ENCODE measurements around the gene STXBP3.

Gene STXBP3

DNA sequence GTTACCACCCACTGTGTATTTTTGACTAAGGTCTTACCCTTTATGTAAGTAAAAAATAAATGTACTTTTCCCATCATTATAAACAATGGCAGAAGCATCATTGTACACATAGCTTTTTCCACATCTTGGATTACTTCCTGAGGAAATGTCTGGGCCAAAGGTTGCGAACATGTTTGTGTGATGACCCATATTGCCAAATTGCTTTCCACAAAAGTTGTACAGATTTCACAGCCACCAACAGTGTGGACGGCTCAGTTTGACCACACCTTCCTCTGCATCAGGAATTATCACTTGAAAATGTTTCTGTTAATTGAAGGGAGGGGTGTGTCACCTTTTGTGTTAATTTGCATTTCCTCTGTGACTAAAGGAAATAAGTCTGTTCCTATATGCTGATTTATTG lies 84.8 kb downstream of the STXBP3 start:
- Histone ChIP-seq H3K9me3 (ENCODE audit: control insufficient read depth in 2 of 2, low read length in 2 of 2) (no peaks in the 10 kb centered on the region), H3K4me1 (ENCODE audit: control insufficient read depth in 2 of 2, insufficient read depth in 2 of 2, low read length in 2 of 2) (peaks cover 0 to 12% of the 10 kb centered on the region in 2 donors), H3K4me3 (ENCODE audit: low read length in 2 of 2) (no peak overlapping the region), H3K9ac (ENCODE audit: low read depth in 1 of 2, low read length in 2 of 2) (no peak overlapping the region), H3K36me3 (ENCODE audit: control insufficient read depth in 2 of 2, insufficient read depth in 2 of 2, low read length in 2 of 2) (no peaks in the 10 kb centered on the region), H3K27me3 (ENCODE audit: control insufficient read depth in 2 of 2, insufficient read depth in 2 of 2, low read length in 2 of 2) (no peaks in the 10 kb centered on the region), H3K27ac (ENCODE audit: low read depth in 2 of 2, low read length in 2 of 2) (peak overlapping the region; percentile 66 to 74)

DNA sequence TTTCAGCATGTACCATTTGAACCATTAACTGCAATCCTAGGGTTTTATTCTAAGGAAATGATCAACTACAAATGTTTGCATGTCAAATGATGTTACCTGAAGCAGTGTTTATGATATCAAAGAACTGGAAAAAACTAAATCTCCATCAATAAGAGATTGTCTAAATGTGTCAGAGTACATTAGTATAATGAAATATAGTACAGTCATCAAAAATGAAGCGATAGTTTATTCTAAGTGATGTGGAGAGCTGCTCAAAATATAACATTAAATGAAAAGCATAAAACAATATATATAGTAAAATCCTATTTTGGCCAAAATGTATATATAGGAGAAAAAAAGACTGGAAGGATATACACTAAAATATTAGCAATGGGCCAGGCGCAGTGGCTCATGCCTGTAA lies 86.5 kb downstream of the STXBP3 start:
- H3K27me3 ChIP-seq (ENCODE audit: control insufficient read depth in 2 of 2, insufficient read depth in 2 of 2, low read length in 2 of 2) = no peaks in the 10 kb centered on the region
- no peak overlapping the region for H3K4me3 ChIP-seq (ENCODE audit: low read length in 2 of 2)
- H3K4me1 ChIP-seq (ENCODE audit: control insufficient read depth in 2 of 2, insufficient read depth in 2 of 2, low read length in 2 of 2) = peaks cover 0 to 11% of the 10 kb centered on the region in 2 donors
- no peaks in the 10 kb centered on the region for H3K9me3 ChIP-seq (ENCODE audit: control insufficient read depth in 2 of 2, low read length in 2 of 2)
- H3K27ac ChIP-seq (ENCODE audit: low read depth in 2 of 2, low read length in 2 of 2) = no peak overlapping the region
- no peaks in the 10 kb centered on the region for H3K36me3 ChIP-seq (ENCODE audit: control insufficient read depth in 2 of 2, insufficient read depth in 2 of 2, low read length in 2 of 2)
- no peak overlapping the region for H3K9ac ChIP-seq (ENCODE audit: low read depth in 1 of 2, low read length in 2 of 2)

DNA sequence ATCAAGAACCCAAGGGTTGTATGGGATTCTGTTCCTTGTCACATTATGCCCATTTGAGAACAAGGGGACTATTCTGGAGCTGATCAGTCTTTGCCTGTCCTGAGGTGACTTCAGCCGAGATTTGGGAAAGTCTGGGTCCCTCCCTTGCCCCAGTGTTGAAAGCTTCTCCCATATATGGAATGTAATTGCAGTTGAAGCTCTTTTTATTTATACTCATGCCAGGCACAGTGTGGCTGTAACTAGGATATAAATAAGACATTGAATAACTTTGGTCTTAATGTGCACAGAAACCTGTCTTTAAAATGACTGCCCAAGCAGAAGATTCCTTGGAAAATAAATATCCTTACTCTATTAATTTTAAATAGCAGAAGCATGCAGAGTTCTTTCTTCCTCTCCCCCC lies 95.2 kb downstream of the STXBP3 start:
- H3K36me3 ChIP-seq (ENCODE audit: control insufficient read depth in 2 of 2, insufficient read depth in 2 of 2, low read length in 2 of 2) = no peaks in the 10 kb centered on the region

DNA sequence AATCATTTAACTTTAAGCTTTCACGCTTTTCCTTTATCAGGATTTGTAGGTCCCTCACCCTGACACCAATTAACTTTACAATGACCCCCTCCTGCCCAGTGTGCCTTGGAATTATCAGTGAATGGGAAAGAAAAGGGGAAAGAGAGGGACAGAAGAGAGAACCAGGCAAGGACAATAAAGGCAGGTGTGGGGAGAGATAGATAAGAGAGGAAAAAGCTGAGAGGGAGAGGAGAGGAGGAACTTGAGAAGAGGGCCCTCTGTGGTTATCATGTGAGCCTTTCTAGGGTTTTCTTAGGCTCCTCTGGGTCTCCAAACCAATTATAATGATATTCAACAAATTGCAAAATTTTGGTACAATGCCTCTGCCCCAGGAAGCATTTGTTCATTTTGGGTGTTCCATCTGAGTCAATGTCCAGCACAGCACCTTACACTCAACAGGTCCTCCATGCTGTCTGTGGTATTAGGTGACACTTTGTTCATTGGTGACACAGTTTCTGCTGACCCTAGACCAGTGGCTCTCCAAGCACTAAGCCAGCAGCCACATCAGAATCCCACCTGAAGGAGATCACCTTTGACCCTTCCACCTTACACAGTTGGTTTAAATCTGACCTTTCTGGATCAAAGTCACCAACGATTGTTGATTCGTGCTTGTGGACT lies 96.2 kb downstream of the STXBP3 start:
- H3K4me1 ChIP-seq (ENCODE audit: control insufficient read depth in 2 of 2, insufficient read depth in 2 of 2, low read length in 2 of 2) = no peaks in the 10 kb centered on the region
- no peak overlapping the region for H3K4me3 ChIP-seq (ENCODE audit: low read length in 2 of 2)
- H3K9me3 ChIP-seq (ENCODE audit: control insufficient read depth in 2 of 2, low read length in 2 of 2) = no peaks in the 10 kb centered on the region
- no peak overlapping the region for H3K9ac ChIP-seq (ENCODE audit: low read depth in 1 of 2, low read length in 2 of 2)
- H3K36me3 ChIP-seq (ENCODE audit: control insufficient read depth in 2 of 2, insufficient read depth in 2 of 2, low read length in 2 of 2) = no peaks in the 10 kb centered on the region
- no peak overlapping the region for H3K27ac ChIP-seq (ENCODE audit: low read depth in 2 of 2, low read length in 2 of 2)
- no peaks in the 10 kb centered on the region for H3K27me3 ChIP-seq (ENCODE audit: control insufficient read depth in 2 of 2, insufficient read depth in 2 of 2, low read length in 2 of 2)

More for the DNA sequence above, 95.2 kb downstream of the STXBP3 start:
- Histone ChIP-seq H3K9me3 (ENCODE audit: control insufficient read depth in 2 of 2, low read length in 2 of 2) (no peaks in the 10 kb centered on the region), H3K27ac (ENCODE audit: low read depth in 2 of 2, low read length in 2 of 2) (no peak overlapping the region), H3K9ac (ENCODE audit: low read depth in 1 of 2, low read length in 2 of 2) (no peak overlapping the region), H3K27me3 (ENCODE audit: control insufficient read depth in 2 of 2, insufficient read depth in 2 of 2, low read length in 2 of 2) (no peaks in the 10 kb centered on the region), H3K4me1 (ENCODE audit: control insufficient read depth in 2 of 2, insufficient read depth in 2 of 2, low read length in 2 of 2) (no peaks in the 10 kb centered on the region), H3K4me3 (ENCODE audit: low read length in 2 of 2) (no peak overlapping the region)

DNA sequence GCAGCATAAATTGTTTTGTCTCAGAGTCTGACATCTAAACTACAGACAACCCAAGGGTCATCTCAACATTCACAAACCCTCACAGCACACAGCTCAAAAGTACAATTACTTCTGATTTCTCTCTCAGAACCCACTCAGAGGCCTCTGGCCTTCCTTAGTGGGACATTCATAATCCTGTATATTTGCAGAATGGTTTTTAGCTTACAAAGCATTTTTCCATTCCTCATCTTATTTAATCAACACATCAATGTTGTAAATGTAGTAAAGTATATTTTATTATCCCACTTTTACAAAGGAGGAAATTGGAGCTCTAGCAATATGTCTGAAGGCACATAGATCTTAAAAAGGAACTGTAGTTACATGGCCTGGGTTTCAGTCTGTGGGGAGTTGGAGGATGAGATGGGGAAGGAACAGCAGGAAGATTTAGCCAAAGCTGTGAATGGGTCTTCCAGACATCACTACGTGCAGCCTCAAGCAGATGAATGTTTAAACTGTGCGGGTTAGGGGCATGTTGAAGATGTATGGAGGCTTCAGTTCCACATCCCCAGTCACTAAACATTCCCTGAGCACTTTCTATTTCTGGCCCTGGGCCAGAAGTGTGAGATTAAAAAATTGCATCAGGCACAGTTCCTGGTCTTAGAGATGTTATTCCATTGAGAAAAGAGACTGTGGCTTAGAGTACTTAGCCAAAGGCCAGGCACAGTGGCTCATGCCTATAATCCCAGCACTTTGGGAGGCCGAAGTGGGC lies 97.1 kb downstream of the STXBP3 start:
- H3K27ac ChIP-seq (ENCODE audit: low read depth in 2 of 2, low read length in 2 of 2) = no peak overlapping the region
- H3K4me1 ChIP-seq (ENCODE audit: control insufficient read depth in 2 of 2, insufficient read depth in 2 of 2, low read length in 2 of 2) = no peaks in the 10 kb centered on the region
- H3K9me3 ChIP-seq (ENCODE audit: control insufficient read depth in 2 of 2, low read length in 2 of 2) = no peaks in the 10 kb centered on the region
- no peak overlapping the region for H3K9ac ChIP-seq (ENCODE audit: low read depth in 1 of 2, low read length in 2 of 2)
- H3K36me3 ChIP-seq (ENCODE audit: control insufficient read depth in 2 of 2, insufficient read depth in 2 of 2, low read length in 2 of 2) = no peaks in the 10 kb centered on the region
- H3K4me3 ChIP-seq (ENCODE audit: low read length in 2 of 2) = no peak overlapping the region
- H3K27me3 ChIP-seq (ENCODE audit: control insufficient read depth in 2 of 2, insufficient read depth in 2 of 2, low read length in 2 of 2) = no peaks in the 10 kb centered on the region

DNA sequence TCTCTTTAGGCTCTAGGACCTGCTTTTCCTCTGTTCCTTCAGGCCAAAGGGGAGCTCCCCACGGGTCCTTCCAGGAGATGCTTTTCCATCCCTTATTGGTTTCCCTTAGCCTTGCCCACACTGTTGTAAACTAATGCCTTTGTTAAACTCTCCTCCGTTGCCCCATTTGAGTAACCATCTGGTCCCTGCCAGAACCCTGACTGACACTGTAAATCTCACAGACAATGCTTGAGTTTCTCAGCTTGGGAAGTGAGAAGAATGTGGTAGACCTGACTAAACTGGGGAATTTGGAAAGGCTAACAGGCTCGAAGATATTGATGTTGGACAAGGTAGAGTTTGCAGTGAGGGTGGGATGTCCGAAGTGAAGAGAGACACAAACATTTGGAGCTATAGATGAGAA lies 99.0 kb downstream of the STXBP3 start:
- no peak overlapping the region for H3K9ac ChIP-seq (ENCODE audit: low read depth in 1 of 2, low read length in 2 of 2)
- no peaks in the 10 kb centered on the region for H3K36me3 ChIP-seq (ENCODE audit: control insufficient read depth in 2 of 2, insufficient read depth in 2 of 2, low read length in 2 of 2)
- no peak overlapping the region for H3K4me3 ChIP-seq (ENCODE audit: low read length in 2 of 2)
- H3K27me3 ChIP-seq (ENCODE audit: control insufficient read depth in 2 of 2, insufficient read depth in 2 of 2, low read length in 2 of 2) = no peaks in the 10 kb centered on the region
- H3K27ac ChIP-seq (ENCODE audit: low read depth in 2 of 2, low read length in 2 of 2) = no peak overlapping the region
- no peaks in the 10 kb centered on the region for H3K4me1 ChIP-seq (ENCODE audit: control insufficient read depth in 2 of 2, insufficient read depth in 2 of 2, low read length in 2 of 2)
- H3K9me3 ChIP-seq (ENCODE audit: control insufficient read depth in 2 of 2, low read length in 2 of 2) = no peaks in the 10 kb centered on the region

DNA sequence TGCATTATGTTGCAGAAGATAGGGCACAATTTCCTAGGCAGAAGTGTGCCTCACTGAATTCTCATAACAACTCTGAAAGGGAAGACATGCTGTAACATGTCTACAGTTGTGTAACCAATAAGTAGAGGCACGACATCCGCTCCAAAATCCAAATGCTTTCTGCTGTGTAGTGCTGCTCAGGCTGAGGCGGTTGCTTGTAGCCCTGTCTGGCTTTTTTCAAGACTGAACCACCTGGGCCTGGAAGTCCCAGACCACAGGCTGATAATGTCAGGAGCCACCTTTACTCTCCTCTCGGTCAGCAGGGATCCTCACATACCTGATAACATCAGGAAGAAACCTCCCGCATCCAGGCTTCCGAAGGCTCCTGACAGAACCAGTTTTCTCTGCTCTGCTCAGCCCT lies 99.5 kb downstream of the STXBP3 start:
- no peak overlapping the region for H3K27ac ChIP-seq (ENCODE audit: low read depth in 2 of 2, low read length in 2 of 2)

DNA sequence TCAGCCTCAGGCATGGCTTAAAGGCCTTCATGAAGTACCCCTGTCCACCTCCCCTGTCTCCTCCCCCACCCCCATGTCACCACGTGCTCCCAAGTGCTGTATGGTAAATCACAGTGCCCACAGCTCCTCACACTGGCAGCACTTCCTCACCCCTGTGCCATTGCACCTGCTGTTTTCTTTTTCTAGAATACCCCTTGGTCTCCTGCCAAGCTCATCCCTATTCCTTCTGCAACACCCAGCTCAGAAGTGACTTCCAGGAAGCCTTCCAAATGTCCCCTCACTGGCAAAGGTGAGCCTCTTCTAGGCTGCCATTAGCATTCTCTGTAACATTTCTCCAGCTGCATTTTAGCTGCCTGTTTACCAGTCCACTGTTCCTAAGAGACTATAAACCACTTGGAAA lies 101.0 kb downstream of the STXBP3 start:
- Histone ChIP-seq H3K27ac (ENCODE audit: low read depth in 2 of 2, low read length in 2 of 2) (no peak overlapping the region), H3K9ac (ENCODE audit: low read depth in 1 of 2, low read length in 2 of 2) (no peak overlapping the region), H3K9me3 (ENCODE audit: control insufficient read depth in 2 of 2, low read length in 2 of 2) (no peaks in the 10 kb centered on the region), H3K27me3 (ENCODE audit: control insufficient read depth in 2 of 2, insufficient read depth in 2 of 2, low read length in 2 of 2) (no peaks in the 10 kb centered on the region), H3K36me3 (ENCODE audit: control insufficient read depth in 2 of 2, insufficient read depth in 2 of 2, low read length in 2 of 2) (no peaks in the 10 kb centered on the region), H3K4me3 (ENCODE audit: low read length in 2 of 2) (no peak overlapping the region), H3K4me1 (ENCODE audit: control insufficient read depth in 2 of 2, insufficient read depth in 2 of 2, low read length in 2 of 2) (no peaks in the 10 kb centered on the region)

More for the DNA sequence above, 99.5 kb downstream of the STXBP3 start:
- H3K36me3 ChIP-seq (ENCODE audit: control insufficient read depth in 2 of 2, insufficient read depth in 2 of 2, low read length in 2 of 2) = no peaks in the 10 kb centered on the region
- H3K4me3 ChIP-seq (ENCODE audit: low read length in 2 of 2) = no peak overlapping the region
- no peak overlapping the region for H3K9ac ChIP-seq (ENCODE audit: low read depth in 1 of 2, low read length in 2 of 2)
- no peaks in the 10 kb centered on the region for H3K4me1 ChIP-seq (ENCODE audit: control insufficient read depth in 2 of 2, insufficient read depth in 2 of 2, low read length in 2 of 2)
- H3K9me3 ChIP-seq (ENCODE audit: control insufficient read depth in 2 of 2, low read length in 2 of 2) = no peaks in the 10 kb centered on the region
- H3K27me3 ChIP-seq (ENCODE audit: control insufficient read depth in 2 of 2, insufficient read depth in 2 of 2, low read length in 2 of 2) = no peaks in the 10 kb centered on the region

DNA sequence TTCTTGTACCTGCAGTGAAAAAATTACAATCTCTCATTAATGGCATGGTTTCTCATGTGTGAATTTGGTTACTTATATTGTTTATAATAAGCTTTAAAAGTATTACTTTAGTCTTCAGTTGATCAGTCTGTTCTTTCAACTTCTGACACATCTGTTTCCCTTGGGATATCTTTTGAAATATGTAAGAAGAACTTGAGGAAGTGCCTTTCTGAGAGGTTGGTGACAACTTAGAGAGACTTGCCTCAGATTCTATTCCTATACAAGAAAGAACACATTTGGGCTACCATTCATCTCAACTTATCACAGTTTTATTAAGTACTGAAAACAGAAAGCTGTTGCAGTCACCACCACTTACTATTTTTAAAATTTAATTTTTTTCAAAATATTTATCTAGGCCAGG lies 102.3 kb downstream of the STXBP3 start:
- H3K27me3 ChIP-seq (ENCODE audit: control insufficient read depth in 2 of 2, insufficient read depth in 2 of 2, low read length in 2 of 2) = no peaks in the 10 kb centered on the region
- H3K27ac ChIP-seq (ENCODE audit: low read depth in 2 of 2, low read length in 2 of 2) = no peak overlapping the region
- H3K9ac ChIP-seq (ENCODE audit: low read depth in 1 of 2, low read length in 2 of 2) = no peak overlapping the region
- no peaks in the 10 kb centered on the region for H3K9me3 ChIP-seq (ENCODE audit: control insufficient read depth in 2 of 2, low read length in 2 of 2)
- H3K36me3 ChIP-seq (ENCODE audit: control insufficient read depth in 2 of 2, insufficient read depth in 2 of 2, low read length in 2 of 2) = no peaks in the 10 kb centered on the region
- no peaks in the 10 kb centered on the region for H3K4me1 ChIP-seq (ENCODE audit: control insufficient read depth in 2 of 2, insufficient read depth in 2 of 2, low read length in 2 of 2)
- H3K4me3 ChIP-seq (ENCODE audit: low read length in 2 of 2) = no peak overlapping the region

DNA sequence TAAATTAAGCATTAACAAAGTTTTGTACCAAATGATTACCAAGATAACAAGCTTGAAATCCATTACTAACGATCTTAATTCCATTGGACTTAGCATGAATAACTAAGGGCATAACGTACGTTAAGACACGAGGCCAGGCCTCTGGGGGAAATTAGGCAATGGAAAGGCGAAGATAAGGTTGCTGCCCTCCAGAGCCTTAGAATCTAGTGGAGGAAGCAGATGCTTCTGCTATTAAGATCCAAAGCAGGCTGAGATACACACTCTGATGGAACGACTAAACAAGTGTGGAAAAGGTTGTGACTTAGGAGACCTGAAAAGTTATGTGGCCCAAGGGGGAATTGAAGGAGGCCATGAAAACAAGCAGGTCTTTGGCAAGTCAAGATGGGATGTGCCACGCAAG lies 104.5 kb downstream of the STXBP3 start:
- H3K4me1 ChIP-seq (ENCODE audit: control insufficient read depth in 2 of 2, insufficient read depth in 2 of 2, low read length in 2 of 2) = no peaks in the 10 kb centered on the region
- no peak overlapping the region for H3K27ac ChIP-seq (ENCODE audit: low read depth in 2 of 2, low read length in 2 of 2)
- no peaks in the 10 kb centered on the region for H3K9me3 ChIP-seq (ENCODE audit: control insufficient read depth in 2 of 2, low read length in 2 of 2)

More for the DNA sequence above, 104.5 kb downstream of the STXBP3 start:
- H3K36me3 ChIP-seq (ENCODE audit: control insufficient read depth in 2 of 2, insufficient read depth in 2 of 2, low read length in 2 of 2) = no peaks in the 10 kb centered on the region
- H3K4me3 ChIP-seq (ENCODE audit: low read length in 2 of 2) = no peak overlapping the region
- H3K9ac ChIP-seq (ENCODE audit: low read depth in 1 of 2, low read length in 2 of 2) = no peak overlapping the region
- no peaks in the 10 kb centered on the region for H3K27me3 ChIP-seq (ENCODE audit: control insufficient read depth in 2 of 2, insufficient read depth in 2 of 2, low read length in 2 of 2)
